GM18861 (cell line): ENCODE results near the gene TXNDC15.
"Not testable (repeated sequence)": the region's sequence is repeated elsewhere in the genome, so short reads cannot be mapped to it uniquely, and the experiment has no call there.

Experiments
- ATAC-seq: cut with Tn5 transposase; IDR thresholded peaks from one replicate; pipeline ENCODE4 v1.9.1; 2021; ENCODE audit not compliant: unreplicated experiment

The TXNDC15 gene

GRCh38 chr5:134877159-134877558 is 3.0 kb downstream of the TXNDC15 start:
- ATAC-seq = no peak

- ATAC-seq = no peak
These were observed 4.2 kb downstream of the TXNDC15 start for GRCh38 chr5:134878403-134878802.

- no peak for ATAC-seq
These were observed 5.3 kb downstream of the TXNDC15 start for GRCh38 chr5:134879456-134879855.

- not testable (repeated sequence) for ATAC-seq
These were observed 6.8 kb downstream of the TXNDC15 start for GRCh38 chr5:134880937-134881336.

DNA sequence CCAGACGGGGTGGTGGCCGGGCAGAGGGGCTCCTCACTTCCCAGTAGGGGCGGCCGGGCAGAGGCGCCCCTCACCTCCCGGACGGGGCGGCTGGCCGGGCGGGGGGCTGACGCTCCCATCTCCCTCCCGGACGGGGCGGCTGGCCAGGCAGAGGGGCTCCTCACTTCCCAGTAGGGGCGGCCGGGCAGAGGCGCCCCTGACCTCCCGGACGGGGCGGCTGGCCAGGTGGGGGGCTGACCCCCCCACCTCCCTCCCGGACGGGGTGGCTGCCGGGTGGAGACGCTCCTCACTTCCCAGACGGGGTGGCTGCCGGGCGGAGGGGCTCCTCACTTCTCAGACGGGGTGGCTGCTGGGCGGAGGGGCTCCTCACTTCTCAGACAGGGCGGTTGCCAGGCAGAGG is 7.5 kb downstream of the TXNDC15 start:
- ATAC-seq = not testable (repeated sequence)

GRCh38 chr5:134887593-134888159 is 13.5 kb downstream of the TXNDC15 start:
- ATAC-seq = no peak

GRCh38 chr5:134889335-134889734 is 15.2 kb downstream of the TXNDC15 start:
- ATAC-seq = no peak

GRCh38 chr5:134891473-134891872 is 17.3 kb downstream of the TXNDC15 start:
- ATAC-seq = no peak

GRCh38 chr5:134892282-134892681 is 18.1 kb downstream of the TXNDC15 start:
- no peak for ATAC-seq

DNA sequence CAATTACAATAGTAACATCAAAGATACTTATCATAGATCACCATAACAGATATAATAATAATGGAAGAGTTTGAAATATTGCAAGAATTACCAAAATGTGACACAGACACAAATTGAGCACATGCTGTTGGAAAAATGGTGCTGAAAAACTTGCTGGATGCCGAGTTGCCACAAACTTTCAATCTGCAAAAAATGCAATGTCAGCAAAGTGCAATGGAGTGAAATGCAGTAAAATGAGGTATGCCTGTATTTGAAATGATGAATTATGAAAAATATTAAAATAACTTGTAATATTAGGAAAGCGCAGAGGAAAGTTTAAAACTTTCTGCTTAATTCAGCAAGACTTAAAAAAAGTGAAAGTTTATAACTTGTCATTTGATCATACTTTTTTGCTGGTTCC is 18.8 kb downstream of the TXNDC15 start:
- no peak for ATAC-seq

GRCh38 chr5:134893748-134894505 is 19.8 kb downstream of the TXNDC15 start:
- ATAC-seq = no peak

DNA sequence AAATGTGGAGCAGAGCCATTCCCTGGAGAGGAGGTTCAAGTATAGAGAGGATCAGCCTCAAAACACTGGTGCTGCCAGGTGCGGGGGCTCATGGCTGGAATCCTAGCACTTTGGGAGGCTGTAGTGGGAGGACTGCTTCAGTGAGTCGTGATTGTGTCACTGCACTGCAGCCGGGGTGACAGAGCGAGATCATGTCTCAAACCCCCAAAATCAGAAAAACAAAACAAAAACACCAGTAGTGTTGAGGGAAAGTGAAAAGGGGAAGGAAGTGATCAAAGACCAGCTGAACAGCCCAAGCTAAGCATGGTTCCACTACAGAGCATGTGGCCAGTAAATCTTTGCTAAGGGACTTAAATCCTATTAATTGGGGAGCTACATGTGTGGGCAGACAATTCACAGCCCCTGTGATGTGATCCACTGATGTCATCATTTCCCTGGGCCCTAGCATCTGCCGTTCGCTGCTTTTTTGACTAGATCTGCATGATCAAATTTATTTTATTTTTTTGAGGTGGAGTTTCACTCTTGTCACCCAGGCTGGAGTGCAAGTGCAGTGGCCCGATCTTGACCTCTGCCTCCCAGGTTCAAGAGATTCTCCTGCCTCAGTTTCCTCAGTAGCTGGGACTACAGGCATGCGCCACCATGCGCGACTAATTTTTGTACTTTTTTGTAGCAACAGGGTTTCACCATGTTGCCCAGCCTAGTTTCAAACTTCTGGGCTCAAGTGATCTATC is 28.1 kb downstream of the TXNDC15 start:
- ATAC-seq = peak; percentile 36

DNA sequence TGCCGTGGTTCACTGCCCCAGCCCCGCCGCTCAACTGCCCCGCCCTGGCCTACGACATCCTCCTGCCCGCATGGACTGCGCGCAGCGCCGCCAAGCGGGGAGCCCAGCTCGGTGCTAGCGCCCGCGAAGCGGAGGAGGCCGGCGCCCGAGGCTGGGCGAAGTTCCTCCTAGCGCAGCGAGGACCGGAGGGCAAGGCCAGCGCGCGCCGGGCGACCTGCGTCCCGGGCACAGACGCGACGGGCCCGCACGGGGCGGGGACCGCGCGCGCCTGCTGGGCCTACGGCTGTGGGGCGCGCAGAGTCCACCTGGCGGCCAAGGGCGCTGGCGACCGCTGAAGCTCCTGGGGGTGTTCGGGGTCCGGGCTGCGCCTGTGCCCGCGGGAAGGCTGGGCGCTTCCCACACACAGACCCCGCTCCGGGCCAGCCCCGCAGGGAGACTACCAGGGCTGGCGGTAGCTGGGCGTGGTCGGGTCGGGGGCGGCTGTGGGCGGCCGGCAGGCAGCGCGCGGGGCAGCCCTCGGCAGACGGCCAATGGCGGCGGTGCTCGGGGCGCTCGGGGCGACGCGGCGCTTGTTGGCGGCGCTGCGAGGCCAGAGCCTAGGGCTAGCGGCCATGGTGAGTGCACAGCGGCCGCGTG is 30.6 kb downstream of the TXNDC15 start, which contains the start of gene PCBD2:
PCBD2 (plus strand) TSS at position 522 of the 636 bp plus-strand sequence; CDS start at position 531, 9 bp downstream.
- peak; percentile 80 for ATAC-seq

DNA sequence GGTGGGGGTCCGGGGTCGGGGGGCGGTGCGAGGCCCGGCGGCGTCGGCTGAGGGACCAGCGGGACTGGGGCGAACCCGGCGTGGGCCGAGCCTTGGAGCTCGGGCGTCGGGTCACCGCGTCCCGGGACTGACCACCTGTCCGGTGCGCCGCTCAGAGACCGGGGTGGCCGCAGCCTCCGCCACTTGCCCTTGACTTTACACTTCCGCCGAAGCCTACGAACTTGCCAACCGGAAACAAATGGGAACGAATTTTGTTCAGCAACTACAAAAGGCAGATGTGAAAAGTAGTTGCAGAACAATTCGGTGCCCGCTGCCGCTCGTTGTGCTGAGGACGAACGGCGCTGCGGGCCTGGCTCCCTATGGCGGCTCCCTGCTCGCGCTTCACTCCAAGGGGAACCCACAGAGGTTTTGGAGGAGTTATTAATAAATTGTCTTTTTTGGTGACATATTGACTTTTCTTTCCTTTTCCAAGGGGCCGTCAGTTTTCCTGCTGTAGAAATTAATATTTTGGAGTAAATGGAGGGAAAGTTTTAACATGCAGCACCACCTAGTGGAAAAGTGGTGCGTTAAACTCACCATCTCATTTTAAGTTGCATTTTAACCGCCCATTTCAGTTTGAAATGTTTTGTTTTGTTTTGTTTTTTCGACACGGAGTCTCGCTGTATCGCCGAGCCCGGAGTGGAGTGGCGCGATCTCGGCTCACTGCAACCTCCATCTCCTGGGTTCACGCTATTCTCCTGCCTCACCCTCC is 31.2 kb downstream of the TXNDC15 start:
- peak; percentile 11 for ATAC-seq

DNA sequence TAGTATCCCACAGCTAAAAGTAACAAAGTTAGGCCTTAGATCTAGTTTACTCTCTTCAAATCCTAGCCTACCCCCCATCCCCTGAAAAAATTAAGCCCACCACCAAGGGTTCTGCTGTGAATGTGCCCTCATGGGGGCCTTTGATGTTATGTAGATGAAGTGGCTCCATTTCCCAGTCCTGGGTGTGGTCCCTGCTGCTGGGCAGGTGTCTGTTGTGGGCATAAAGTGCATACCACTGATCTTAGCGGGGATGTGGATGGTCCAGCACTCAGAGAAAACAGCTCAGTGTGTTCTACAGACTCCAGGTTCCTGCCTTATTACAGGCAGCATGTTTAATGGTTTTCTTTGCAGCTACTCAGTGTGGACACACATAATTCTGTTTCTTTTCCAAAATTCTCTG is 32.6 kb downstream of the TXNDC15 start:
- no peak for ATAC-seq

DNA sequence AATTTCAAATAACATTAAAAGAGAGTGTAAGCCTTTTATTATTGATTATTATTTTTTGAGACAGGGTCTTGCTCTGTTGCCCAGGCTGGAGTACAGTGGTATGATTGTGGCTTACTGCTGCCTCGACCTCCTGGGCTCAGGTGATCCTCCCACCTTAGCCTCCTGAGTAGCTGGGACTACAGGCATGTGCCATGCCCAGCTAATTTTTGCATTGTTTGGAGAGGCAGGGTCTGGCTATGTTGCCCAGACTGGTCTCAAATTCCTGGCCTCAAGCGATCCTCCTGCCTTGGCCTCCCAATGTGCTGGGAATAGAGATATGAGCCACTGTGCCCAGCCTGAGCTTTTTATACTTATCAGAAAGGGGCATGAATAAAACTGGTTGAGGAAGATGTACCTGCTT is 36.6 kb downstream of the TXNDC15 start:
- ATAC-seq = not testable (repeated sequence)

DNA sequence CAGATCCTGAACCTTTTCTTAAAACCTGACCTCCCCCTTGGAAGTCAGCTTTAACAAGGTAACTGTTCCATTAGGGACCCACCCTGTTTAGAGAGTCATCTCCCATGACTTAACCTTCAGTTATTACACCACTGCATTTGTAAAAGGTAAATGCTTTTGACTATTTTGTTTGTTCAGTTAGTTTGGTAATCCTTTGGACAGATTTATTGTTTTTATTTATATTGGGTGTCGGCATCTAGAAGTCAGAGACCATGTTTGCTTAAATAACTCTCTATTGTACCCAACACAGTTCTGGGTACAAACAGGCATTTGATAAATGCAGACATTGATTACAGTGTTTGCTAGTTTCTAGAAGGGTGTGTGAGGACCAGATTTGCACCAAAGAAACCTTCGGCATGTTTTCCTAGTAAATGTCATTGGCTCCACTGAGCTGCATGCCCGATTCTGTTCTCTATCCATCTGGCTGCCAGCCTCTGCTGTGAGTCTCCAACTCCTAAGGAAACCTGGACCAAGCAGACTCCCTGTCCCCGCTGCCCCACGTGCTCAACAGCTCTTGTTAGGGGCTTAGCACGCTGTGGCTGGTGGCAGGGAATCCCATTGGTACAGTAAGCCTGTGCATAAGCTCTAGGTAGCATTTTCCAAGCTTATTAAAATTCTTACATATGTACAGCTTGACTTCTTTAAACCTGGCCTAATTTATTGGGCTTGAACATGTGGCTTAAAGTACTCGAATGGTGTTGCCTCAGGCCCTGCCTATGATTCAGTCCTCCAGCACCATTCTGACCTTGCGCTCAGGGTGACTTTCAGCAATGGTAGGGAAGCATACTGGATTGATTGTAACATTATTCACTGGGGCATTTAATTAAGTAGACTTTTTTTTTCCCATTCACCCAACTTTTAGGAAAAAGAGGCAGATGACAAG is 37.4 kb downstream of the TXNDC15 start:
- ATAC-seq = no peak

- ATAC-seq = no peak
These were observed 39.1 kb downstream of the TXNDC15 start for GRCh38 chr5:134913254-134913653.

DNA sequence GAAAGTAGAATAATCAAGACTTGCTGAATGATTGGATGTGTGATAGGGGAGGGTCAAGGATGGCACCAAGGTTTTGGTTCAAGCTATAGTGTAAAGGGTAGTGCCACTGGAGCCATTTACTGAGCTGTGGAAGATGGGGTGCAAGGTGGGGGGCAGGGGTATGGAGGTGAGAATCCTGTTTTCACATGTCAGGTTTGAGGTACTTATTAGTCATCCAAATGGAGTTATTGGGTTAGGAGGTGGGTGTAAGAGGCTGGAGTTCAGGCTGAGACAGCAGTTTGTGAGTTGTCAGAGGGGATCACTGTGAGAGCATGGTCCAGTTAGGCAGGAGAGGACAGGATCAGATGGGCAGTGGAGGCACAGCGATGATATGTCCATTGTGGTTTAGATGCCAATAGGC is 39.6 kb downstream of the TXNDC15 start:
- no peak for ATAC-seq
